ENCODE data around the gene MEF2D.

The MEF2D gene

GRCh38 chr1:156539818-156540355 lies 39.3 kb upstream of the MEF2D start:
- no peak overlapping the region for H3K27ac ChIP-seq
- no peak overlapping the region for H3K4me2 ChIP-seq
- no peak overlapping the region for H3K4me3 ChIP-seq
- H3K9ac ChIP-seq: no peak overlapping the region
- H3K9me3 ChIP-seq: no peaks in the 10 kb centered on the region
- peaks cover 9% of the 10 kb centered on the region; the same call in 1 of the 2 replicates for H3K4me1 ChIP-seq
- no peaks in the 10 kb centered on the region for H3K27me3 ChIP-seq
- no peaks in the 10 kb centered on the region for H4K20me1 ChIP-seq
- peaks cover 100% of the 10 kb centered on the region for H3K36me3 ChIP-seq
- no peak for TF ChIP-seq Cebpa-rat (IDR thresholded peaks at IDR 0.05)

GRCh38 chr1:156538711-156539440 lies 38.3 kb upstream of the MEF2D start:
- peaks cover 100% of the 10 kb centered on the region for H3K36me3 ChIP-seq

GRCh38 chr1:156537027-156537426 lies 36.5 kb upstream of the MEF2D start:
- Histone ChIP-seq H3K27me3 (no peaks in the 10 kb centered on the region), H3K9me3 (no peaks in the 10 kb centered on the region), H3K27ac (no peak overlapping the region), H3K4me1 (no peaks in the 10 kb centered on the region), H3K36me3 (peaks cover 100% of the 10 kb centered on the region), H3K4me2 (no peak overlapping the region), H3K4me3 (no peak overlapping the region), H3K9ac (no peak overlapping the region), H4K20me1 (no peaks in the 10 kb centered on the region)
- TF ChIP-seq Cebpa-rat (IDR thresholded peaks at IDR 0.05): no peak

More at GRCh38 chr1:156538711-156539440, 38.3 kb upstream of the MEF2D start:
- Histone ChIP-seq H3K4me3 (no peak overlapping the region), H3K4me2 (no peak overlapping the region), H3K9me3 (no peaks in the 10 kb centered on the region), H3K27ac (no peak overlapping the region), H4K20me1 (no peaks in the 10 kb centered on the region), H3K4me1 (peaks cover 9% of the 10 kb centered on the region; the same call in 1 of the 2 replicates), H3K9ac (no peak overlapping the region), H3K27me3 (no peaks in the 10 kb centered on the region)
- TF ChIP-seq Cebpa-rat (IDR thresholded peaks at IDR 0.05): no peak

GRCh38 chr1:156534424-156535060 lies 34.0 kb upstream of the MEF2D start:
- H3K36me3 ChIP-seq: peaks cover 100% of the 10 kb centered on the region
- H3K4me1 ChIP-seq: no peaks in the 10 kb centered on the region
- H3K4me3 ChIP-seq: no peak overlapping the region
- no peak for TF ChIP-seq Cebpa-rat (IDR thresholded peaks at IDR 0.05)
- no peak overlapping the region for H3K4me2 ChIP-seq
- no peak overlapping the region for H3K9ac ChIP-seq
- H3K27ac ChIP-seq: no peak overlapping the region
- H3K27me3 ChIP-seq: no peaks in the 10 kb centered on the region
- H4K20me1 ChIP-seq: no peaks in the 10 kb centered on the region
- no peaks in the 10 kb centered on the region for H3K9me3 ChIP-seq

- Histone ChIP-seq H3K9ac (no peak overlapping the region), H3K4me3 (no peak overlapping the region), H3K9me3 (no peaks in the 10 kb centered on the region), H4K20me1 (no peaks in the 10 kb centered on the region), H3K27ac (peak overlapping the region; percentile 5; the same call in 1 of the 2 replicates), H3K4me2 (no peak overlapping the region), H3K36me3 (peaks cover 100% of the 10 kb centered on the region), H3K27me3 (no peaks in the 10 kb centered on the region), H3K4me1 (peaks cover 1% of the 10 kb centered on the region)
- TF ChIP-seq Cebpa-rat (IDR thresholded peaks at IDR 0.05): no peak
Observed at GRCh38 chr1:156533568-156534220, 33.1 kb upstream of the MEF2D start.

- Histone ChIP-seq H3K4me3 (no peak overlapping the region), H3K4me2 (no peak overlapping the region), H3K27me3 (no peaks in the 10 kb centered on the region), H3K27ac (no peak overlapping the region), H3K36me3 (peaks cover 100% of the 10 kb centered on the region), H4K20me1 (no peaks in the 10 kb centered on the region), H3K9me3 (no peaks in the 10 kb centered on the region), H3K9ac (no peak overlapping the region), H3K4me1 (peaks cover 13% of the 10 kb centered on the region)
- TF ChIP-seq Cebpa-rat (IDR thresholded peaks at IDR 0.05): no peak
Observed at GRCh38 chr1:156532374-156532773, 31.8 kb upstream of the MEF2D start.

GRCh38 chr1:156530006-156530405 lies 29.4 kb upstream of the MEF2D start:
- no peaks in the 10 kb centered on the region for H3K9me3 ChIP-seq

GRCh38 chr1:156528875-156529425 lies 28.4 kb upstream of the MEF2D start:
- H3K9ac ChIP-seq: 0 out of 2 replicates have a peak overlapping the region, but pooled peaks have one; percentile 14
- H3K4me3 ChIP-seq: no peak overlapping the region
- H4K20me1 ChIP-seq: no peaks in the 10 kb centered on the region
- no peak overlapping the region for H3K4me2 ChIP-seq
- H3K27me3 ChIP-seq: no peaks in the 10 kb centered on the region
- peak overlapping the region; percentile 45; the same call in 1 of the 2 replicates for H3K27ac ChIP-seq
- no peaks in the 10 kb centered on the region for H3K9me3 ChIP-seq
- peaks cover 76% of the 10 kb centered on the region for H3K36me3 ChIP-seq
- TF ChIP-seq Cebpa-rat (IDR thresholded peaks at IDR 0.05): no peak
- peaks cover 42% of the 10 kb centered on the region for H3K4me1 ChIP-seq

More at GRCh38 chr1:156530006-156530405, 29.4 kb upstream of the MEF2D start:
- Histone ChIP-seq H3K4me3 (no peak overlapping the region), H3K4me1 (peaks cover 31% of the 10 kb centered on the region), H3K4me2 (no peak overlapping the region), H3K36me3 (peaks cover 87% of the 10 kb centered on the region), H4K20me1 (no peaks in the 10 kb centered on the region), H3K9ac (no peak overlapping the region), H3K27ac (no peak overlapping the region), H3K27me3 (no peaks in the 10 kb centered on the region)
- TF ChIP-seq Cebpa-rat (IDR thresholded peaks at IDR 0.05): no peak

GRCh38 chr1:156528231-156528630 lies 27.7 kb upstream of the MEF2D start:
- H3K4me1 ChIP-seq: peaks cover 49% of the 10 kb centered on the region
- no peaks in the 10 kb centered on the region for H3K27me3 ChIP-seq
- no peaks in the 10 kb centered on the region for H4K20me1 ChIP-seq
- H3K4me3 ChIP-seq: no peak overlapping the region
- H3K9me3 ChIP-seq: no peaks in the 10 kb centered on the region
- H3K36me3 ChIP-seq: peaks cover 69% of the 10 kb centered on the region
- H3K27ac ChIP-seq: peak overlapping the region; percentile 45
- H3K9ac ChIP-seq: 0 out of 2 replicates have a peak overlapping the region, but pooled peaks have one; percentile 14
- H3K4me2 ChIP-seq: peak overlapping the region; percentile 28; the same call in 1 of the 2 replicates
- TF ChIP-seq Cebpa-rat (IDR thresholded peaks at IDR 0.05): no peak

Measured in BLaER1 (cell line).